NCI-H2171 treated with DMSO at 0.1 percent for 48 hours (cell line): ENCODE measurements around the gene PON1.
A peak's percentile ranks its signal among the peaks of the same experiment; 100 is the strongest.

Experiments
- DNase-seq: peaks from one replicate; lab custom pipeline; 2025; lab: John Stamatoyannopoulos, UW

Gene PON1

GRCh38 chr7:95317546-95317945 is 6.8 kb downstream of the PON1 start:
- peak; percentile 71 for DNase-seq

DNA sequence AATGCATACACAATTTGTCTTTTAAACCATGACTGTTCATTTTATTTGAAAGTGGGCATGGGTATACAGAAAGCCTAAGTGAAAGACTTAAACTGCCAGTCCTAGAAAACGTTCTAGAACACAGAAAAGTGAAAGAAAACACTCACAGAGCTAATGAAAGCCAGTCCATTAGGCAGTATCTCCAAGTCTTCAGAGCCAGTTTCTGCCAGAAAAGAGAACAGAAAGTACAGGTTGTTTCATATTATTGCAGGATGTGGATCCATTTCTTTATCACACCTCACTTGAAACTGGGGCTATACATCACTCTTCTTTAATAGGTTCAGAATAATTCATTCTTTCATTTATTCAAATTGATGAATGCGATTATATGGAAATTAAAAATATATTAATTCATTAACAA is 7.7 kb downstream of the PON1 start:
- DNase-seq: no peak

GRCh38 chr7:95312561-95312960 is 11.8 kb downstream of the PON1 start:
- DNase-seq: no peak

GRCh38 chr7:95311389-95311788 is 12.9 kb downstream of the PON1 start:
- no peak for DNase-seq

GRCh38 chr7:95309951-95310350 is 14.4 kb downstream of the PON1 start:
- no peak for DNase-seq

- DNase-seq: no peak
These were observed 19.3 kb downstream of the PON1 start for GRCh38 chr7:95304990-95305389.

DNA sequence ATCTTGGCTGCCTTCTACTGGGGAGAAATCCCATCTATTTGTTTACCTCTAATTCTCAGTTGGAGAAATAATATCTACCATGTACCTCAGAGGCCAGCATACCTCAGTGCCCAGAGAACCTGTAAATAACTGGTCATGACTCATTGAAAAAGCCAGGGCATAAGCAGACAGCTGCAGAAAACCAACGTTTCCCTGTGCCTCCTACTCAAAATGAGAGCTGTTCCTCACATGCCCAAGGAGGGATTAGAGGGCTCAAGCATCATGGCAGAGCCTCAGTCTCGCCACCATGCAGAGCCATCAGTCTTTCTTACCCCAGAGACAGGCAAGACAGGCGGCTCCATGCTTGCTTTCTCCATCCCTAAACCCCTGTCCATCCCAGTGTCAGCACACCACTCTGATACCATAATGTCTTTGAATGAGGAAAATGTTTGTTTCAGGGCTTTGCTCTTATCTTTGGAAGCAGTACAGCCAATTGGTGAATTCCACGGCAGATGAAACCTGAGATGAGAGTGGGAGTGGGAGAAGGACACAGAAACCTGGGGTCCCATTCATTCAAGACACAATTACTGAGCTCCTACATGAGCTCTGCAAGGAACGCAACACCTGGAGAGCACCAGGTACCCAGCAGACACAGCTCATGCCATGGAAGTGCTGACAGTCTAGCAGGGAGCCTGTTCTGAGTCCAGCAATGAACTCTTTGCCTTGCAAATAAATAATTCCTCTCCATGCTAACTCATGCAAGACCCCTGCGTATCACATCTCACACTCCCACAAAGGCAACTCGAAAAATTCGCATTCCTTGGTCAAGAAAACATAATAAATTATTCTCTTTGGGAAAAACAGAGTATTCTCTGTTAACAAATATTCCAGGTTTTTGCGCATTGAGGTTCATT is 21.1 kb downstream of the PON1 start:
- no peak for DNase-seq

DNA sequence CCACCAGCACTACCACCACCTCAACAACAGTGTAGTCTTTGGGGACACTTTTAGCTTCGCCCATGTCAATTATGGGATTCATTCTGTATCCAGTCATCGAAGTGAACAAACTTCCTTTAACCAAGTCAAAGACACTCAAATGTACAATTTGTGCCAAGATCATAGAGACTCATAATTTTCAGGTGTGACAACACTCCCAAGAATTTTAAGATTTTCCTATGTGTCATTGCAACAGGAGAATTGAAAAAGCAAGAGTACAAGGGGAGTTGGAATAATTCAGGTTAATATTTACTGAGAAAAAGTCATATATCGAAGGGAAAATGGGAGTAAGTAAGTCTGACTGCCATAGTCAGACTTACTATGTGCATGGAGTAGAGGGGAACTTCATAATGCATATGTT is 26.2 kb downstream of the PON1 start:
- DNase-seq: no peak

GRCh38 chr7:95297041-95297440 is 27.3 kb downstream of the PON1 start:
- DNase-seq: no peak

GRCh38 chr7:95296456-95296855 is 27.9 kb downstream of the PON1 start:
- no peak for DNase-seq

GRCh38 chr7:95295397-95295796 is 28.9 kb downstream of the PON1 start:
- DNase-seq: no peak

DNA sequence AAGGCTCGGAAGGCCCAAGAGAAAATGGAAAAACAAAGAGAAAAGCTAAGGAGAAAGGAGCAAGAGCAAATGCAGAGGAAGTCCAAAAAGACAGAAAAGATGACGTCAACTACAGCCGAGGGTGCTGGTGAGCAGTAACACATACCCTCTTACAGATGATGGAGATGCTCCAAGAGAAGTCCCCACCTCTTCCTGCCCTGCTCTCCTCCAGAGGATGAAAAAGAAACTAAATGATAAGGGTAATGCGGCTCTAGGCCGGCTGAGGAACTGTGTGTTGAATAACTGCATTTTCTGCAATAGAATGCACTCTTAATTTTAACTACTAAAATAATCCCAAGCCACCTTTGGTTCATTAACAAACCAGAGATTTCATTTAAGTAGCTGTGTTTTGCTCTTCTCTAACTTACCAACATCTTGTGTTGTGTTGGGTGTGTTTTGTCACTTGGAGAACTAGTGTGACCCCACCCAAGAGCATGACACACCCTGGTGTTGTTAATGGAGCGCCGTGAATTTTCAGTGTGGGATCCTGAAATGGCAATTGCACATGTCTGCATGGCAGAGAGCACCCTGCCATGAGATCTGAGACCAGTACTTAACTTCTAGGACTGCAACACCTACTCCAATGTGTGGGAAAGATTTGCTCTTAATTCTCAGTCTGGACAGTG is 34.0 kb downstream of the PON1 start:
- DNase-seq: no peak

GRCh38 chr7:95286096-95286495 is 38.2 kb downstream of the PON1 start:
- DNase-seq: no peak

- no peak for DNase-seq
These were observed 44.9 kb downstream of the PON1 start for GRCh38 chr7:95279417-95279816.

DNA sequence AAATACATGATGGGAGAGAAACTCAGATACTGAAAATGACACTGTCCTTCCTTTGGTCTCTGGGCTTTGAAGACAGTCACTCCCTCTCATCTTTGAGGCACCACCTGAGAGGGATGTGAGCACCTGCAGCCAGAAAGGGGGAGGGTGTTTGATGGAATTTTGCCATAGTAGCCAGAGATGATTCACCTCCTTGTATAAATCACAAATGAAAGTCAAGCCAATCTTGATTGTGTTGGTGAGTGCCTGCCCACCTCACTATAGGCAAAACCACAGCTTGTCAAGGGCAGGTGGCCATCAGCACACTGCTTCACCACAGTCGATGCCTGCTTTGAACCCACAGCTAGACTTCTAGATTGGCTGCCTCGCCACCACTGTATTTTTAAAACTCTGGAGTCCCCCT is 48.2 kb downstream of the PON1 start:
- DNase-seq: no peak

- no peak for DNase-seq
These were observed 54.7 kb downstream of the PON1 start for GRCh38 chr7:95269640-95270039.

- no peak for DNase-seq
These were observed 56.6 kb downstream of the PON1 start for GRCh38 chr7:95267754-95268153.

DNA sequence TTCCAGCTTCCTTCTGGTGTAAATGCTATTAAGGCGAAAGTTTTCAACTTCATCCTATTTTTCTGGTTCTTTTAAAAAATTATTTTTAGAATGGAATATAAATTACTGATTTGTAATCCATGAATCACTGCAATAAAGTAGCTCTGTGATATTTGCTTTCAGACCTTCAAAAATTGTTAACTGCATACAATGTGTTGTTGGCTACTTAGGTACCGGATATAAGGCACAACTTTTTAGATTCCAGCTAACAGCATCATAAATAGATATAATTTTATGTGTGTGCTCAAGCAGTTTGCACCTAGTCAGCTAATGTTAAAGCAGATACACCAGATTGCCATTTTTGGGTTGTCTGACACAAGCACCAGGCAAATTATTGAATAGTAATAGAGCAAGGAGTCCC is 58.7 kb downstream of the PON1 start:
- no peak for DNase-seq

DNA sequence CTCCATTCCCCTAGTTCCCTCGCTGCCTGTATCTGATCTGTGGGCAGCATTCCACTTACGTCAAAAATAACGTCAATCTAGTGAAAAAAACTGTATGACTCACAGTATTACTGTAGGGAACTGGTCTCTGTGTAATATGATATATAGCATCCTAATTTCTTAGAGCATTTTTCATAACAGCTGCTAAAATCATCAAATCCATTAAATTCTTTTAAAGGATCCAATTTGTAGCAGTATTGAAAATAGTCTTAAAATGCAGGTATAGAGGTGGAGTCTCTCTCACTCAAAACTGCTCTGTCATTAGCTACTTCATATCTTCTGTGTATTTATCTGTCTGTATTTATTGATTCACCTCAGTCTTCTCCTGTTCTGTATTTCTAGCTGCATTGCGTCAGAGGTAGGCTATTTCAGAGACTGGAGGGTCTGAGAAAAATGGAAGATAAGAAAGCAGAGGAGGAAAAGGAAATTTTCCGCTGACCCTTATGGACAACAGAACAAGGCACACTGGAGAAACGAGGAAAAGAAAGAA is 59.9 kb downstream of the PON1 start:
- DNase-seq: no peak

DNA sequence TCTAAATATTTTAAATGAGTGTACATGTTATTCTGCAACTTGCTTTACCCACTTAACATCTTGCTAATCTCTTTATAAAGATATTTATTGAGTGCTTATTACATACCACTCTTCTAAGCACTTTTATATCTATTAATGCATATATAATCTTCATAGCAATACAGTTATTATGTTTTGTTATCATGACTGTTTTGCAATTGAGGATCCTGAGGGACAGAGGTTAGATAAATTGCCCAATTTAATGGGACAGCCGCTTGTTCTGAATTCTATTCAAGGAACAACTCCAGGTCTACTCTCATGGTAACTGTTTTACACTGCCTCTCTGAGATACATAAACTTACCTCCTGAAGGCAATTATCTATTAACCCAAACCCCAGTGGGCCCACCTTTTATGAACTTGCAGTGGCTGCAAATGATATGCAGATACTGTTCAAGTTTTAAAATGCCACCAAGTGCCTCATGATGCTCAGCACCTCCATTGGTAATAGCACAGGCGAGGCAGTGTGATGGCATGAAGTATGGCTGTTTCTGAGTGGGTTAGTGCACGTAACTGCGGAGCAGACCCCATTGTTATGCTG is 60.5 kb downstream of the PON1 start:
- DNase-seq: no peak

GRCh38 chr7:95262875-95263274 is 61.5 kb downstream of the PON1 start:
- DNase-seq: no peak

DNA sequence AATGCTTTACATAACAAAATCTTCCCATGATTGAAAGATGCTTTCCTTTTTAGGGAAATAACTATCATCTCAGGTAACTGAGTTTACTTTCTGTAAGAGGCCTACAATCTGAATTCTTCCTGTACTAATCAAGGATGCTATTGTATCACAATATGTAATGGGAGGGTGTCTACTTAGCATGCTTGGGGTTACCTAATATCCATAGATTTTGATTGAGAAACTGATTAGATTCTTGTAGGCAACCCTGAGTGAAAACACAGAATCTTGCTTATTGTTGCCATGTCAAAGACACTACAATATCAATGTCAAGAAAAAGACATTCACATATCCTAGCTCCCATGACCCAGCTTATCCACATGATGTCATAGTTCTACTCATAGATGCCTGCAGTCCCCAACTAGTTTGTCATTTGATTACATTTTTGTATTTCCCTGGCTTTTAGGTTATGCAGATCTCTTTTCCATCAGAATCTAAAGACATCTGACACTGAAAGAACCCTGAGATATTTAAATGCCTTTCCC is 62.4 kb downstream of the PON1 start:
- no peak for DNase-seq

DNA sequence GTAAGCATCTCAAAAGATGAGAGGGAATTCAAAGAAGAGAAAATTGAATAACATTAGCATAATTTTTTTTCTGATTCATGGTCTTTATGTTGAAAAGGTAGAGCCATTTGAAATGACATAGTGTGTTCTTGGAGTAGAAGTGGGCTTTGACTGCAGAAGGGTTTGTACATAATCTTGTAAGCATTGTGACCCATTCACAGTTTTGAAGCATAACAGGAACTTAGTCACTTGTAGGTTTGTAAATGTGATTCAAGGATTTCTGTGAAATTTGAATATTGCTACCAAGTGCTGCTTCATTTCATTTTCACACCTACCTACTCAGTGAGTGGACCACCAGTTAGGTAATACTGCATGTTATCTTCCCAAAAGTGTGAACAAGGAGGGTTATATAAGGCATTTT is 68.6 kb downstream of the PON1 start:
- no peak for DNase-seq
